DMS53 treated with DMSO at 0.1 percent for 48 hours (cell line): Measurements from ENCODE around the gene TANGO6.
"Not testable (repeated sequence)": the region's sequence is repeated elsewhere in the genome, so short reads cannot be mapped to it uniquely, and the experiment has no call there.

Source experiments
- DNase-seq: peaks from one replicate; lab custom pipeline; 2025; ENCODE audit not compliant: unreplicated experiment; lab: John Stamatoyannopoulos, UW

Gene TANGO6

DNA sequence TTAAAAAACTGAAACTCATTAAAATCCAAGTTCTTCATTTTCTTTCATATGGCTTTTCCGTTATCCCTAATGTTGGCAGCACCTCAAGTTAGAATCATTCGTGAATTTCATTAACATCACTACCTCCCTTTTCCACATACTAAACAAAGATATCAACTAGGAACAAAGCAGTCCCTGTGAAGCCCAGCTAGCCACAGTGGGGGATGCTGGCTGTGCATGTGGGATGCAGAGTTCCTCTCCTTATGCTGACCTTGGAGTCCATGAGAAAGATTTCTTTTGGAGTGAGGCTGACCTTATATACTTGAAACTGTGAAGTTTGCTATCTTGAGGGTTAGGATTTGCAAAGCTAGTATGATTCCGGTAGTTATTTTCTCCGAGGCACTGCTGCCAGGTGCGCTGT lies 117.6 kb downstream of the TANGO6 start:
- DNase-seq, result no peak

DNA sequence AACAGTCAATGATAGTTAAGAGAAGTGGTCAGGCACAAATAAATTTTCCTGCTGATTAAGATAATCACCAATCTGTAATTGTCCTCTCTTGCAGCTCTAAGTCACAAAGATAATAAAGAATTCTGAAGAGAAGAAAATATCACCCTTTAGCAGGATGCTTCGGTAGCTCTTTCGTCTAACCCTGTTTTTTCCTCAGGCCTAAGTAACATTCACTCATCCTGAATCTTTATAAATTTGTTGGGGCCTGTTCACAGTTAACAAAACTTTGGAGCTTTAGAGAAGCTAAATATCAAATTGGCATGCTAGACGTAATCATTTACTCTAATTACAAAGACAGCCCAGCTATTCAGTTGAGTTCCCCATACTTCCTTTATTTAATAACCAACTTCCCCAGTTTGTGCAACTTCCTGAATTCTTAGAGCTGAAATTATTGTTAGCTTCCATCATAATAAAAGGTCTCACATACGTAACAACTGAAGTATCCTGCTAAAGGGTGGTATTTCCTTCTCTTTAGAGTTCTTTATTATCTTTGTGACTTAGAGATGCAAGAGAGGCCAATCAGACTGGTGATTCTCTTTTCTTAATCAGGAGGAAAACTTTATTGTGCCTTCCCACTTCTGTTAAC lies 118.6 kb downstream of the TANGO6 start:
- DNase-seq, result no peak

DNA sequence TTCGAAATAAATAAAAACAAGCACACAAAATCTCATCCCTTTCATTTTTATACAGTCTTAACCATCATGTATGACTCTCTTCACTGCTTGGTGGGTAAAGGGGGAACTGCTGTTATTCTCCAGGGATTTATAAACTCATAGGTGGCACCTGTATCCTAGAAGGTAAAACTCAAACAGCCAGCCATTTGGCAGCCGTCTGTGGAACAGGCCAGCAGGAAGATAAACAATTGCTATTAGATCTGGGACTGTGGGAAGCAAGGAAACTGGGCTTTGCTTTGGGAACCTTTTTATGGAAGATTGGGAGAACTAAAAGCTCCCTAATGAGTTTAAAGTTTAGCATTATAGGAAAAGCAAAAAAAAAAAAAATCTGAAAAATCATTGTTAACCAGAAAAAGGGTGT lies 126.0 kb downstream of the TANGO6 start:
- DNase-seq, result no peak

DNA sequence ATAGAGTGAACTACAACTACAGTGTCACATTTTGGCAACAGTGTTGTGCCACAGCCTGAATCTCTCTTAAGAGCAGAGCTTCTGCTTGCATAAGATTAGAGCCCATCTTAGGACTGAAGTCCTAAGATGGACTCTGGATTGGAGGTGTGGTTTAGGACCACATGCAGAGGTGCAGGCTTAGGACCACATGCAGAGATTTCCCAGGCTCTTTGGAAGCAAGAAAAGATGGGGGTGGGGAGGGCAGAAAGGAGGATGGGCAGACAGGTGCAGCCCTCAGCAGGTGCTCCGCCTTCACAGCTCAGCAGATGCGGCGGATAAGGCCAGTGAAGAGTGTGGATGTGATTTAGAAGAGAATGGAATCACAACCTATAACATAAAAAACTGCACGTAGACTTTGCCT lies 128.7 kb downstream of the TANGO6 start:
- no peak for DNase-seq

DNA sequence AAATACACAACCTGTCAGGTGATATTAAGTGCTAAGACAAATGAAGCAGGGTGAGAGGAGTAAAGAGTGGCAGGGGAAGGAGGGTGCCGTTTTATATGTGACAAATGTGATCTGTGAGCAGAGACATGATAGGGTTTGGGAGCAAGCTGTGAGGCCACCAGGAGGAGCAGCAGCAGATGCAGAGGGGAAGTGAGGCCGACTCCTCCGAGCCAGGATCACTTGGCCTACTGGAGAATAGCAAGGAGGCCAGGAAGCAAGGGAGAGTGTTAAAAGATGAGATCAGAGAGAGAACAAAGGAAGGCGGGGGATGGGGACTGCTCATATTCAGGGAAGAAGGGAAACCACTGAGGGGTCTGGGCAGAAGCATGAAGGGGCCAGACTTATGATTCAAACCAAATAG lies 129.4 kb downstream of the TANGO6 start:
- no peak for DNase-seq

- DNase-seq, result no peak
These were observed 130.3 kb downstream of the TANGO6 start for GRCh38 chr16:68973611-68974120.

DNA sequence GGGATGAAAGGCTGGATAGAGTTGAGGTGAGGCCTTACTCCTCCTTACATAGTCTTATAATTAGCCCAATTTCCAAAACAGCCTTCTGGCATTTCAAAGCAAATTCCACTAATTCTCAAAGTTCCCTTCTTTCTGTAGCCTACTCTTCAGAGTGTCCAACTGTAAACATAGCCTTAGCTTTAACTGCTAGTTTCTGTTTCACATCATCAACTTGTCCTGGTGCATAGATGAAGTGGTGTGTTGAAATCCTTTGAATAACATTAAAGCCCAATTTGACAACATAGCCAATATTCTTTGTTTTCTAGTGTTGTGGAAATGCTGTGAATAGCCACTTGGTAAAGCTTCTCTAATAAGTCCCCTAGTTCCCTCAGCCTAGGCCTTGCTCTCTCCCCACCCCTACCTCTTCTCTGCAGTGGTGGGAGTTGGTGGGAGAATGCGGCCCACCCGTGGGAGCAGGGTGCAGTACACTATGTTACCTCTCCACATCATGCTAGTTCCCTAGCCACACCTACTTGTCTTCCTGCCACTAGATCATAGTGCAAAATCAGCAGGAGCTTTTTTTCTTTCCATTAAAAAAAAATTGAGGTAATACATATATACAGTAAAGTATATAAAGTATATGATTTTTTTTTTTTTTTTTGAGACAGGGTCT lies 135.1 kb downstream of the TANGO6 start:
- no peak for DNase-seq

DNA sequence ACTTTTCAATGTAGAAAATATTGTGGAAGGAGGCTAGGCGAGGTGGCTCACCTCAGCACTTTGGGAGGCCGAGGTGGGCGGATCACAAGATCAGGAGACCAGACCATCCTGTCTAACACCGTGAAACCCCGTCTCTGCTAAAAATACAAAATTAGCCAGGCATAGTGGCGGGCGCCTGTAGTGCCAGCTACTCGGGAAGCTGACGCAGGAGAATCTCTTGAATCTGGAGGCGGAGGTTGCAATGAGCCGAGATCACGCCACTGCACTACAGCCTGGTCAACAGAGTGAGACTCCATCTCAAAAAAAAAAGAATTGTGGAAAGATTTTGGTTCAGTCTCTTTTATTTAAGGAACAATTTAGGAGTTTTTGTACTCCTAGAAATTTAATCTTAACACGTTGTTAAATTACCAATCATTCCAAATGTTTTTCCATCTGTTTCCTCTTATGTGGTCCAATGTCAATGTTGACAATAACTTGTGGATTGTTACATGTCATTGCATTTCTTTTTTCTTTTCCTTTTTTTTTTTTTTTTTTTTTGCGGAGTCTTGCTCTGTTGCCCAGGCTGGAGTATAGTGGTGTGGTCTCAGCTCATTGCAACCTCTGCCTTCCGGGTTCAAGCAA lies 137.5 kb downstream of the TANGO6 start:
- no peak for DNase-seq

DNA sequence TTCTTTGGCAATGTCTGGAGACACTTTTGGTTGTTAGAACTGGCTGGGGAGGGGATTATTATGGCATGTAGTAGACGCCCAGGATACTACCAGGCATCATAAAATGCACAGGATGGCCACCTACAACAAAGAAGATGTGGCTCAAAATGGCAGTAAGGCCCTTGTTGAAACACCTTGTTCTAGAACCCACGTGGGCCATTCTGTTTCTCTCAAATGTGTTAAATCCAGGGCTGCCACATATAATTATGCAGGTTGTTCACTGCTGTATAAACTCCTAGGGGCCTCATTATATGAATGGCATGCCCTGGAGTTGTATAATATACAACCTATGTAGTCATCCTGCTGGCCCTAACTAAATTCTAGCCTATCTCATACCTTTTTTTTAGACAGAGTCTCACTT lies 138.6 kb downstream of the TANGO6 start:
- no peak for DNase-seq

- no peak for DNase-seq
These were observed 141.1 kb downstream of the TANGO6 start for GRCh38 chr16:68984467-68984866.

DNA sequence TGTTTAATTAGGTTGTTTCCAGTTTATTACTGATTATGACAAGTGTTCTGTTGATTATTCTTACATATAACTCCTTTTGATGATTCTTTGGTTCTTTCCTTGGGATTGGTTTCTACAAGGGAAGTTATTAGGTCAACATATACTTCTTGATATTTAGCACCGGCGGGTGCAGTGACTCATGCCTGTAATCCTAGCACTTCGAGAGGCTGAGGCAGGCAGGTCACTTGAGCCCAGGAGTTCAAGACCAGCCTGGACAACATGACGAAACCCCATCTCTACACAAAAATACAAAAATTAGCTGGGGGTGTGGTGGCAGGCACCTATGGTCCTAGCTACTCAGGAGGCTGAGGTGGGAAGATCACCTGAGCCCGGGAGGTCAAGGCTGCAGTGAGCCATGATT lies 141.9 kb downstream of the TANGO6 start:
- DNase-seq, result no peak

DNA sequence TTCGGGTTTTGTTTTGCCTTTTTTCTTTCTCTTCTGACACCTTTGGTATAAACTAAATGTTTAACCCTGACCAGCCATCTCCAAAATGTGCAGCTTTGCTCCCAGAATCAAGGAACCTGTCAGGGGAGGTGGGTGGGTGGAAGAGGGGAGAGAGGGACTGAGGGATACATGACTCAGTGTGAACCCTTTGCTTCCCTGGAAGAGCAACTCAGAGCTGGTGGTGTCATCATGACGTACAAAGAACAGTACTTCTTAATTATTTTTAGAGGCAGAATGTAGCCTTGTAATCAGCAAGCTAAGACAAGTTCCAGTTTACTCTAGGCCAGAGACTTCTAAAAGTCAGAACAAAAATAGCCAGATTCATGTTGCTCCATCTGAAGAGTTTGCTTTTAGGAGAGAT lies 142.5 kb downstream of the TANGO6 start:
- DNase-seq, result no peak

- no peak for DNase-seq
These were observed 144.6 kb downstream of the TANGO6 start for GRCh38 chr16:68987734-68988457.

DNA sequence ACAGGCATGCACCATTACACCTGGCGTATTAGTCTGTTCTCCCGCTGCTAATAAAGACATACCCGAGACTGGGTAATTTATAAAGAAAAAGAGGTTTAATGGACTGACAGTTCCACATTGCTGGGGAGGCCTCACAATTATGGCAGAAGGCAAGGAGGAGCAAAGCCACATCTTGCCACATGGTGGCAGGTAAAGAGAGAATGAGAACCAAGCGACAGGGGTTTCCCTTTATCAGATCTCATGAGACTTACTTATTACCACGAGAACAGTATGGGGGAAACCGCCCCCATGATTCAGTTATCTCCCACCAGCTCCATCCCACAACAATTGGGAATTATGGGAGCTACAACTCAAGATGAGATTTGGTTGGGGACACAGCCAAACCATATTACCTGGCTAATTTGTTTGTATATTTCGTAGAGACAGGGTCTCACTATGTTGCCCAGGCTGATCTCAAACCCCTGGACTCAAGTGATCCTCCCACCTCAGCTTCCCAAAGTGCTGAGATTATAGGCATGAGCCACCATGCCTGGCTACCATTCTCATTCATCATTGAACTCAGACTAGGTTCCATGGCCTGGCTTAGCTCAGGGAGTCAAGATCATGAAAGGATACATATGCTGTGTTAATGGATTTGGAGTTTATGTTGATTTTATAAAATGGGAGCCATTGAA lies 147.0 kb downstream of the TANGO6 start:
- DNase-seq, result not testable (repeated sequence)

DNA sequence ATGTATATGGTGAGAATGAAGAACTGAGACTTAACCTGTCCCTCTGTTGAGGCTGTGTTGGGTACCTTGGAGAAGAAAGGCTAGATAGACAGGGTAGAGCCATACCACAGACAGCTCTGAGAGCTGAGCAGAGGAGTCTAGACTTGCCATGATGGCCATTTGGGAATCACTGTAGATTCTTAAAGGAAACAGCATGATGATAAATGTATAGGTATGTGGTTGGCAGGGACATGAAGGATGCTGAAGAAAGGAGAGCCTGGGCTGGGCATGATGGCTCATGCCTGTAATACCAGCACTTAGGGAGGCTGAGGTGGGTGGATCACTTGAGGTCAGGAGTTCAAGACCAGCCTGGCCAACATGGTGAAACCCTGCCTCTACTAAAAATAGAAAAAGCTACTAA lies 147.7 kb downstream of the TANGO6 start:
- DNase-seq, result no peak

DNA sequence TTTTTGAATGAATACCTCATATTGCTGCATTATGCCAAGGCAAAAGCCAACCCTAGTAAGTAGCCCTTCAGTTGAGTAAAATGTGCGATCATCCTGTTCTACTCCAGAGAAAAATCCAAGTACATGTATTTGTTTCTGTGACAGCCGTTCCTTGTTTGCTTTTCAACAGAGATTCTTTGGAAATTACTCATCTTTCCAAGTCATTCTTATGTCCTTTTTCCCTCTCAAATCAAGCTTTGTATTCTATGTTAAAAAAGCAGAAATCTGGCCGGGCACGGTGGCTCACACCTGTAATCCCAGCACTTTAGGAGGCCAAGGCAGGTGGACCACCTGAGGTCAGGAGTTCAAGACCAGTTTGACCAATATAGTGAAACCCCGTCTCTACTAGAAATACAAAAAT lies 149.2 kb downstream of the TANGO6 start:
- DNase-seq, result peak; percentile 1

- no peak for DNase-seq
These were observed 150.1 kb downstream of the TANGO6 start for GRCh38 chr16:68993456-68993855.

GRCh38 chr16:68993885-68994284 lies 150.6 kb downstream of the TANGO6 start:
- DNase-seq, result peak; percentile 52

DNA sequence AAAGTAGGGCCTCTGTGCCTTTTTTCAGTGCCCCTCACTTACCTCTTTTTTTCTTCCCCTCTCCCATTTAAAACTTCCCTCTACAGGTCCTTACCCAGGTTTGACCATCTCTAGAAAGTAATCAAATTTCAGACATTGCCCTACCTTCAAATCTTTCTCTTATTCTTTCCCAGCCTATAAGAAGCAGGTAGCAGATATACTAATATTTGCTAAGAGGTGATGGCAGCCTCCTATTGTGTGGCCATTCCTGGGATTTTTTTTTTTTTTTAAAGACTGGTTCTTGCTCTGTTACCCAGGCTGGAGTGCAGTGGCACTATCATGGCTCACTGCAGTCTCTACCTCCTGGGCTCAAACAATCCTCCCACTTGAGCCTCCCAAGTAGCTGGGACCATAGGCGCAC lies 151.0 kb downstream of the TANGO6 start:
- DNase-seq, result peak; percentile 28

- no peak for DNase-seq
These were observed 151.7 kb downstream of the TANGO6 start for GRCh38 chr16:68995011-68995504.

- DNase-seq, result no peak
These were observed 154.2 kb downstream of the TANGO6 start for GRCh38 chr16:68997564-68997963.
